ENCODE measurements around the gene TMEM135. TPM values are rescaled to one million over a fixed set of nuclear protein-coding genes. Genes with fewer than 3 reads are reported as not detected.
A peak's percentile ranks its signal among the peaks of the same experiment; 100 is the strongest.

The TMEM135 gene
- total RNA-seq, 2 donors from 2014 or later: 111 to 113 TPM

DNA sequence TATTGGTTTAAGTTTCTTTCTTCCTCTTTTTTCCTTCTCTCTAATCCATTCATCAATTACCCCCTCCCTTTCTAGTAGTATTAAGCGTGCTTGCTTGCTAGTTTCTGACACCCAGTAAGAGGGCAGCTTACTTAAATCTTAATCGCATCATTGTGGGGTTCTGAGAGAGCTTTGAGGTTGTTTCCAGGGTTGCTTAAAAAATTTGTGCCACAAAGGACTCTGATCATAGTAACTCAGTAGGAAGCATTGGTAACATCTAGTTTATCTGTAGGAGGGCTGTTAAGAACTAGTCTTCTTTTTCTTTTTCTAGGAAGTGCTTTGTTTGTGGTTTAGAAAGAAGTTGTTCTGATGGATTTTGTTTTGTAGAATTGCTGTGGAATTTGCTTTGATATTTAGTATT, 45.3 kb downstream of the TMEM135 start:
- 2% methylated on average over 2 of the region's 2 CpGs; no CpG with 5 or more reads in 1 of the 2 experiments for whole genome bisulfite sequencing, 2 experiments (ENCODE audit: insufficient coverage in 1 of 2, insufficient read length in 1 of 2)
- Histone ChIP-seq H3K27ac (ENCODE audit: low read depth, low read length) (peak overlapping the region; percentile 15), H3K9ac (ENCODE audit: extremely low read depth, low read length, poor library complexity, severe bottlenecking) (no peak overlapping the region), H3K4me1 (ENCODE audit: control insufficient read depth, insufficient read depth, low read length) (peaks cover 3% of the 10 kb centered on the region), H3K9me3 (ENCODE audit: control insufficient read depth, low read length) (peaks cover 26% of the 10 kb centered on the region), H3K4me3 (ENCODE audit: low read length) (no peak overlapping the region), H3K27me3 (ENCODE audit: control insufficient read depth, insufficient read depth, low read length, poor library complexity, severe bottlenecking) (no peaks in the 10 kb centered on the region), H3K36me3 (ENCODE audit: control insufficient read depth, insufficient read depth, low read length) (peaks cover 30% of the 10 kb centered on the region)
- TF ChIP-seq, protein P1, sequence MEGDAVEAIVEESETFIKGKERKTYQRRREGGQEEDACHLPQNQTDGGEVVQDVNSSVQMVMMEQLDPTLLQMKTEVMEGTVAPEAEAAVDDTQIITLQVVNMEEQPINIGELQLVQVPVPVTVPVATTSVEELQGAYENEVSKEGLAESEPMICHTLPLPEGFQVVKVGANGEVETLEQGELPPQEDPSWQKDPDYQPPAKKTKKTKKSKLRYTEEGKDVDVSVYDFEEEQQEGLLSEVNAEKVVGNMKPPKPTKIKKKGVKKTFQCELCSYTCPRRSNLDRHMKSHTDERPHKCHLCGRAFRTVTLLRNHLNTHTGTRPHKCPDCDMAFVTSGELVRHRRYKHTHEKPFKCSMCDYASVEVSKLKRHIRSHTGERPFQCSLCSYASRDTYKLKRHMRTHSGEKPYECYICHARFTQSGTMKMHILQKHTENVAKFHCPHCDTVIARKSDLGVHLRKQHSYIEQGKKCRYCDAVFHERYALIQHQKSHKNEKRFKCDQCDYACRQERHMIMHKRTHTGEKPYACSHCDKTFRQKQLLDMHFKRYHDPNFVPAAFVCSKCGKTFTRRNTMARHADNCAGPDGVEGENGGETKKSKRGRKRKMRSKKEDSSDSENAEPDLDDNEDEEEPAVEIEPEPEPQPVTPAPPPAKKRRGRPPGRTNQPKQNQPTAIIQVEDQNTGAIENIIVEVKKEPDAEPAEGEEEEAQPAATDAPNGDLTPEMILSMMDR (conservative IDR thresholded peaks at IDR 0.05): no peak
- peak; percentile 47 for DNase-seq
- H3K27me3 Mint-ChIP-seq (ENCODE audit: insufficient read depth): no peaks in the 10 kb centered on the region
- H3K36me3 Mint-ChIP-seq (ENCODE audit: low read depth): peaks cover 41% of the 10 kb centered on the region
- peak overlapping the region; percentile 84 for H3K27ac Mint-ChIP-seq
- peak overlapping the region; percentile 24 for H3K4me3 Mint-ChIP-seq
- peaks cover 41% of the 10 kb centered on the region for H3K4me1 Mint-ChIP-seq
- peaks cover 34% of the 10 kb centered on the region for H3K9me3 Mint-ChIP-seq

DNA sequence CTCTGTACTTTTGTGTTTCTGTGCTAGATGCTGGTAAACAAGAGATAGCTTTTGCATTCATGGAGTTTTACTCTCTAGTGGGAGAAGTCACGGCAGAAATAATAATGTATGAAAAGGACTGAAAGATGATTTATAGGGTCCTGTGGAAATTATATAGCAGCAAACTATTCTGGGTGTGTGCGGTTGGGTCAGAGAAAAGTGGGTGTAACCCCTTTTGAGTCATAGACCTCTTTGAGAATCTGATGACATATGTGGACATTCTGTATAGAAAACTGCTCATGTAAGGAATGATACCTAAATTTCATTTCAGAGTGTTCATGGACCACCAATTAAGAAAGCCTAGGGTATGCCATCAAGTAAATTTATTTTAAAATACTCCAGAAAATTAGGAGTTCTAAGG, 54.4 kb downstream of the TMEM135 start:
- Mint-ChIP-seq H3K27ac (no peak overlapping the region), H3K36me3 (ENCODE audit: low read depth) (peaks cover 64% of the 10 kb centered on the region), H3K4me1 (no peaks in the 10 kb centered on the region), H3K9me3 (peaks cover 24% of the 10 kb centered on the region), H3K27me3 (ENCODE audit: insufficient read depth) (no peaks in the 10 kb centered on the region), H3K4me3 (no peak overlapping the region)
- H3K27ac ChIP-seq (ENCODE audit: low read depth, low read length): no peak overlapping the region
- H3K36me3 ChIP-seq (ENCODE audit: control insufficient read depth, insufficient read depth, low read length): peaks cover 87% of the 10 kb centered on the region
- TF ChIP-seq, protein P1 (conservative IDR thresholded peaks at IDR 0.05): no peak
- H3K9ac ChIP-seq (ENCODE audit: extremely low read depth, low read length, poor library complexity, severe bottlenecking): no peak overlapping the region
- H3K4me1 ChIP-seq (ENCODE audit: control insufficient read depth, insufficient read depth, low read length): no peaks in the 10 kb centered on the region
- H3K4me3 ChIP-seq (ENCODE audit: low read length): no peak overlapping the region
- no peaks in the 10 kb centered on the region for H3K27me3 ChIP-seq (ENCODE audit: control insufficient read depth, insufficient read depth, low read length, poor library complexity, severe bottlenecking)
- peaks cover 48% of the 10 kb centered on the region for H3K9me3 ChIP-seq (ENCODE audit: control insufficient read depth, low read length)
- DNase-seq: no peak
- 97 to 100% methylated on average over 2 of the region's 2 CpGs for WGBS, 2 experiments (ENCODE audit: insufficient coverage in 1 of 2, insufficient read length in 1 of 2)

DNA sequence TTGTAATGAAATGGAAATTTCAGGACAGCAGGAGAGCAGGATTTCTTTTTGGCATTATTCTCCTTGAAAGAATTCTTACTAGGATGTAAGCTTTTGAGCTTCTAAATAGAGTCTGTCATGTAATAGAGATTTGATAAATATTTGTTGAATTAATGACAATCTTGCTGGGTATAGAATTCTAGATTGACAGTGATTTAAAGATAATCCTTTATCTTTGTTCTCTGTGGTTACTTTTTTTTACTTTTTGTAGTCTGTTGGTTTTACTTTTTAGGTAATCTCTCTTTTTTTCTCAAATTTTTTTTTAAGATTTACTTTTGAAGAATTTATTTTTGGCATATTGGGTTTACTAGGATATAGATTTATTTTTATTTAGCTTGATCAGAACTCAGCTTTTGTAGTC, 54.8 kb downstream of the TMEM135 start:
- DNase-seq: no peak
- H3K4me3 ChIP-seq (ENCODE audit: low read length): no peak overlapping the region
- H3K9me3 ChIP-seq (ENCODE audit: control insufficient read depth, low read length): peaks cover 44% of the 10 kb centered on the region
- Mint-ChIP-seq H3K27me3 (ENCODE audit: insufficient read depth) (no peaks in the 10 kb centered on the region), H3K36me3 (ENCODE audit: low read depth) (peaks cover 63% of the 10 kb centered on the region), H3K4me1 (peaks cover 3% of the 10 kb centered on the region), H3K9me3 (peaks cover 20% of the 10 kb centered on the region), H3K4me3 (no peak overlapping the region), H3K27ac (no peak overlapping the region)
- no peak overlapping the region for H3K9ac ChIP-seq (ENCODE audit: extremely low read depth, low read length, poor library complexity, severe bottlenecking)
- H3K27ac ChIP-seq (ENCODE audit: low read depth, low read length): no peak overlapping the region
- H3K4me1 ChIP-seq (ENCODE audit: control insufficient read depth, insufficient read depth, low read length): no peaks in the 10 kb centered on the region
- TF ChIP-seq, protein P1 (conservative IDR thresholded peaks at IDR 0.05): no peak
- peaks cover 86% of the 10 kb centered on the region for H3K36me3 ChIP-seq (ENCODE audit: control insufficient read depth, insufficient read depth, low read length)
- H3K27me3 ChIP-seq (ENCODE audit: control insufficient read depth, insufficient read depth, low read length, poor library complexity, severe bottlenecking): no peaks in the 10 kb centered on the region

Measured in endodermal cell (in vitro differentiated cells).